SK-N-SH (cell line): ENCODE data around the gene ITGA5.

Source experiments
- CTCF ChIP-seq: fragments of 200-600 bp; sonication (generic); IDR thresholded peaks from 2 replicates; pipeline ENCODE4 v1.6.1; 2017; ENCODE audit warnings: antibody characterized with exemption, mild to moderate bottlenecking, moderate library complexity
- EZH2phosphoT487 ChIP-seq: fragments of 200-600 bp; sonication (generic); IDR thresholded peaks from 2 replicates; pipeline ENCODE4 v1.6.1; 2017; ENCODE audit warnings: low read depth, mixed run types, mild to moderate bottlenecking, antibody characterized with exemption, moderate library complexity, borderline replicate concordance
- JUND ChIP-seq: IDR thresholded peaks from 2 replicates; pipeline ENCODE4 v1.4.0; 2012
- MAX ChIP-seq: IDR thresholded peaks from 2 replicates; pipeline ENCODE4 v1.4.0; 2012; ENCODE audit warnings: low read depth
- MEF2A ChIP-seq: IDR thresholded peaks from 2 replicates; pipeline ENCODE4 v1.4.0; 2012; ENCODE audit warnings: low read depth, borderline replicate concordance
- MXI1 ChIP-seq: IDR thresholded peaks from 2 replicates; pipeline ENCODE4 v1.6.1; 2012; ENCODE audit warnings: mild to moderate bottlenecking, low read depth, low read length, improper control_type of control experiment
- PBX3 ChIP-seq: IDR thresholded peaks from 2 replicates; pipeline ENCODE4; 2012
- POLR2AphosphoS5 ChIP-seq: IDR thresholded peaks from 2 replicates; pipeline ENCODE4 v1.6.1; 2012; ENCODE audit warnings: low read depth, low read length
- TCF12 ChIP-seq: IDR thresholded peaks from 2 replicates; pipeline ENCODE4 v1.4.0; 2012
- USF2 ChIP-seq: fragments of 150-350 bp; IDR thresholded peaks from 2 replicates; pipeline ENCODE4 v1.6.1; 2017; ENCODE audit warnings: antibody characterized with exemption, low read length, low read depth, borderline replicate concordance
- YY1 ChIP-seq: IDR thresholded peaks from 2 replicates; pipeline ENCODE4 v1.4.0; 2012; ENCODE audit warnings: low read depth, mild to moderate bottlenecking
- TF ChIP-seq, protein P1 (sequence below): IDR thresholded peaks from 2 replicates; pipeline ENCODE4 v1.4.0; 2012; ENCODE audit warnings: low read depth, borderline replicate concordance
- TF ChIP-seq, protein P2 (sequence below): fragments of 150-350 bp; IDR thresholded peaks from 2 replicates; pipeline ENCODE4 v1.6.1; 2016; ENCODE audit warnings: mild to moderate bottlenecking, low read depth, low read length

GRCh38 chr12:54356951-54357356 is 62.1 kb downstream of the ITGA5 start:
- no peak for TF ChIP-seq CTCF
- TF ChIP-seq PBX3: no peak
- TF ChIP-seq MXI1: no peak
- TF ChIP-seq TCF12: no peak
- no peak for TF ChIP-seq JUND
- TF ChIP-seq, protein P1, sequence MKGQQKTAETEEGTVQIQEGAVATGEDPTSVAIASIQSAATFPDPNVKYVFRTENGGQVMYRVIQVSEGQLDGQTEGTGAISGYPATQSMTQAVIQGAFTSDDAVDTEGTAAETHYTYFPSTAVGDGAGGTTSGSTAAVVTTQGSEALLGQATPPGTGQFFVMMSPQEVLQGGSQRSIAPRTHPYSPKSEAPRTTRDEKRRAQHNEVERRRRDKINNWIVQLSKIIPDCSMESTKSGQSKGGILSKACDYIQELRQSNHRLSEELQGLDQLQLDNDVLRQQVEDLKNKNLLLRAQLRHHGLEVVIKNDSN: no peak
- TF ChIP-seq EZH2phosphoT487: no peak
- TF ChIP-seq YY1: no peak
- no peak for TF ChIP-seq POLR2AphosphoS5
- TF ChIP-seq USF2: no peak
- TF ChIP-seq, protein P2, sequence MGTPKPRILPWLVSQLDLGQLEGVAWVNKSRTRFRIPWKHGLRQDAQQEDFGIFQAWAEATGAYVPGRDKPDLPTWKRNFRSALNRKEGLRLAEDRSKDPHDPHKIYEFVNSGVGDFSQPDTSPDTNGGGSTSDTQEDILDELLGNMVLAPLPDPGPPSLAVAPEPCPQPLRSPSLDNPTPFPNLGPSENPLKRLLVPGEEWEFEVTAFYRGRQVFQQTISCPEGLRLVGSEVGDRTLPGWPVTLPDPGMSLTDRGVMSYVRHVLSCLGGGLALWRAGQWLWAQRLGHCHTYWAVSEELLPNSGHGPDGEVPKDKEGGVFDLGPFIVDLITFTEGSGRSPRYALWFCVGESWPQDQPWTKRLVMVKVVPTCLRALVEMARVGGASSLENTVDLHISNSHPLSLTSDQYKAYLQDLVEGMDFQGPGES: no peak
- TF ChIP-seq MEF2A: no peak
- no peak for TF ChIP-seq MAX
